Endothelial cell of umbilical vein (primary cell): ENCODE results near the gene ZFHX2. TPM values are rescaled to one million over a fixed set of nuclear protein-coding genes. Genes with fewer than 3 reads are reported as not detected.

Experiments used
- BruUV-seq: library from RNA; stranded (reverse); fragments of 400-500 nt; replicated peaks from 2 replicates; lab custom pipeline; 2021; lab: Mats Ljungman, UMichigan
- CTCF ChIA-PET: fragments of 300-600, 350-600 bp; sonication (Branson Sonifier 250); formaldehyde crosslinking; loops from one replicate; lab custom pipeline; 2021; ENCODE audit warnings: antibody characterized with exemption, inconsistent platforms; lab: Charles Lee
- POLR2A ChIA-PET: fragments of 300-600, 350-600 bp; sonication (Branson Sonifier 250); formaldehyde crosslinking; loops from one replicate; lab custom pipeline; 2021; ENCODE audit warnings: antibody characterized with exemption, inconsistent platforms; lab: Charles Lee
- DNase-seq: peaks from one replicate; pipeline ENCODE4 v3.0.0-alpha.2; 2011; ENCODE audit warnings: low read depth, low spot score
- FAIRE-seq: peaks from 2 replicates; lab custom pipeline; 2011; peaks lifted over from hg19 to GRCh38; lab: Jason Lieb, UNC
- H2AFZ ChIP-seq: 2 replicates; pipeline ENCODE4 v1.6.0; 2012; ENCODE audit warnings: low read depth, low read length, control low read depth, inconsistent platforms
- H3K27ac ChIP-seq: 2 replicates; pipeline ENCODE4 v1.5.1; 2011; ENCODE audit warnings: low read depth, mild to moderate bottlenecking, control low read depth, low read length, moderate library complexity; ENCODE audit not compliant: insufficient read depth
- H3K27me3 ChIP-seq, 2 experiments: 2 replicates each; pipeline versions ENCODE4 v1.6.0 to v1.6.1; 2011; ENCODE audit warnings: low read length in 2 of 2, mixed read lengths in 1 of 2; ENCODE audit not compliant: control insufficient read depth in 2 of 2, insufficient read depth in 2 of 2
- H3K36me3 ChIP-seq, 2 experiments: 2 replicates in 1 of 2; 3 replicates in 1 of 2; pipeline ENCODE4 v1.5.1; 2011; ENCODE audit warnings: low read length in 2 of 2, mild to moderate bottlenecking in 1 of 2, moderate library complexity in 1 of 2; ENCODE audit not compliant: control insufficient read depth in 2 of 2, insufficient read depth in 2 of 2; ENCODE audit errors: extremely low read depth in 1 of 2
- H3K4me1 ChIP-seq: 3 replicates; pipeline ENCODE4 v1.5.1; 2011; ENCODE audit warnings: mild to moderate bottlenecking, low read length; ENCODE audit not compliant: control insufficient read depth, insufficient read depth; ENCODE audit errors: extremely low read depth
- H3K4me2 ChIP-seq: 2 replicates; pipeline ENCODE4 v1.6.1; 2011; ENCODE audit warnings: low read length, control low read depth, mixed read lengths; ENCODE audit not compliant: insufficient read depth
- H3K4me3 ChIP-seq, 3 experiments: fragments of 200-600 bp in 1 of 3; sonication (generic), shearing (Covaris generic) in 1 of 3; replicated peaks in 1 of 3; 2 replicates each; pipeline ENCODE4 v1.5.1; 2011 to 2016; ENCODE audit warnings: control low read depth in 3 of 3, low read length in 3 of 3, mild to moderate bottlenecking in 2 of 3, inconsistent platforms in 1 of 3, low read depth in 1 of 3, moderate library complexity in 1 of 3; ENCODE audit not compliant: insufficient read depth in 1 of 3
- H3K79me2 ChIP-seq: 2 replicates; pipeline ENCODE4 v1.6.0; 2012; ENCODE audit warnings: low read length, inconsistent platforms; ENCODE audit not compliant: control insufficient read depth, insufficient read depth
- H3K9ac ChIP-seq: replicated peaks from 2 replicates; pipeline ENCODE3; 2011; ENCODE audit warnings: low read length, control low read depth; ENCODE audit not compliant: insufficient read depth; ENCODE audit errors: extremely low read depth
- H3K9me1 ChIP-seq: replicated peaks from 3 replicates; pipeline ENCODE4 v1.6.0; 2011; ENCODE audit warnings: mild to moderate bottlenecking, low read length; ENCODE audit not compliant: control insufficient read depth, insufficient read depth; ENCODE audit errors: extremely low read depth
- H3K9me3 ChIP-seq: replicated peaks from 2 replicates; pipeline ENCODE4 v1.5.1; 2012; ENCODE audit warnings: low read length, inconsistent platforms; ENCODE audit not compliant: control insufficient read depth, insufficient read depth
- H4K20me1 ChIP-seq: replicated peaks from 2 replicates; pipeline ENCODE3; 2011; ENCODE audit warnings: mild to moderate bottlenecking, low read length; ENCODE audit not compliant: control insufficient read depth, insufficient read depth; ENCODE audit errors: extremely low read depth
- EZH2 ChIP-seq: IDR thresholded peaks from 2 replicates; pipeline ENCODE4 v1.6.1; 2012; ENCODE audit warnings: borderline replicate concordance, low read depth, mild to moderate bottlenecking, moderate library complexity, low read length, inconsistent platforms; ENCODE audit not compliant: severe bottlenecking
- FOS ChIP-seq: IDR thresholded peaks from 2 replicates; pipeline ENCODE4 v1.6.1; 2011; ENCODE audit warnings: mild to moderate bottlenecking, low read length, moderate library complexity, borderline replicate concordance; ENCODE audit not compliant: insufficient read depth
- GATA2 ChIP-seq: IDR thresholded peaks from 2 replicates; pipeline ENCODE4 v1.7.0; 2011; ENCODE audit warnings: low read depth, mild to moderate bottlenecking, moderate library complexity, mixed read lengths, low read length; ENCODE audit not compliant: insufficient read length, insufficient read depth
- JUN ChIP-seq: IDR thresholded peaks from 2 replicates; pipeline ENCODE4 v1.6.1; 2011; ENCODE audit warnings: borderline replicate concordance, low read depth; ENCODE audit not compliant: insufficient read length, insufficient read depth
- MYC ChIP-seq: IDR thresholded peaks from one replicate; pipeline ENCODE4 v1.6.1; 2011; ENCODE audit warnings: mild to moderate bottlenecking, low read depth, low read length
- POLR2A ChIP-seq: IDR thresholded peaks from 2 replicates; pipeline ENCODE4 v1.6.1; 2012; ENCODE audit warnings: low read depth, mild to moderate bottlenecking, control low read depth, low read length
- POLR2AphosphoS5 ChIP-seq: IDR thresholded peaks from 2 replicates; pipeline ENCODE4 v1.6.1; 2012; ENCODE audit warnings: low read depth, mild to moderate bottlenecking, control low read depth, low read length, moderate library complexity; ENCODE audit not compliant: insufficient read depth
- dilution Hi-C: fragments of 300-500 bp; cut with MboI; formaldehyde crosslinking; loops from one replicate; pipeline ENCODE4 v1.15.0; 2019; ENCODE audit warnings: low sequenced_read_pairs; ENCODE audit not compliant: extremely low pct_ligation_motif_present
- intact Hi-C: fragments of 100-400 bp; cut with micrococcal nuclease; formaldehyde crosslinking; loops from one replicate; pipeline ENCODE4 v1.10.0; 2022
- polyA plus RNA-seq, 4 experiments: library from polyadenylated mRNA; depleted of rRNA in 3 of 4; stranded (reverse) in 3 of 4; unstranded in 1 of 4; fragments of >200 nt; gene quantifications; 2 replicates each; pipeline versions ENCODE4 v1.2.1 to v1.2.3, GENCODE V29; 2011 to 2012; ENCODE audit warnings: missing spikeins in 1 of 4
- total RNA-seq: library from RNA; stranded (reverse); gene quantifications from 2 replicates; pipeline ENCODE4 v1.2.3, GENCODE V29; 2021
- TF ChIP-seq, protein P1 (sequence below), 2 donors: IDR thresholded peaks; 1 replicate in 1 of 2; 2 replicates in 1 of 2; pipeline ENCODE4 v1.5.1; 2011; ENCODE audit warnings: low read length in 2 of 2, mild to moderate bottlenecking in 2 of 2, moderate library complexity in 2 of 2, control low read depth in 1 of 2, inconsistent platforms in 1 of 2, low read depth in 1 of 2; ENCODE audit not compliant: insufficient read depth in 1 of 2; ENCODE audit errors: extremely low read depth in 1 of 2
- TF ChIP-seq, protein P2 (sequence below): IDR thresholded peaks from 2 replicates; pipeline ENCODE4 v1.6.1; 2011; ENCODE audit not compliant: insufficient read depth, insufficient read length

Gene ZFHX2
- total and polyA plus RNA-seq, 2 donors (not counting 3 experiments of a cell fraction or from before 2014, with no cell fraction given), result 0.25 to 2.3 TPM

DNA sequence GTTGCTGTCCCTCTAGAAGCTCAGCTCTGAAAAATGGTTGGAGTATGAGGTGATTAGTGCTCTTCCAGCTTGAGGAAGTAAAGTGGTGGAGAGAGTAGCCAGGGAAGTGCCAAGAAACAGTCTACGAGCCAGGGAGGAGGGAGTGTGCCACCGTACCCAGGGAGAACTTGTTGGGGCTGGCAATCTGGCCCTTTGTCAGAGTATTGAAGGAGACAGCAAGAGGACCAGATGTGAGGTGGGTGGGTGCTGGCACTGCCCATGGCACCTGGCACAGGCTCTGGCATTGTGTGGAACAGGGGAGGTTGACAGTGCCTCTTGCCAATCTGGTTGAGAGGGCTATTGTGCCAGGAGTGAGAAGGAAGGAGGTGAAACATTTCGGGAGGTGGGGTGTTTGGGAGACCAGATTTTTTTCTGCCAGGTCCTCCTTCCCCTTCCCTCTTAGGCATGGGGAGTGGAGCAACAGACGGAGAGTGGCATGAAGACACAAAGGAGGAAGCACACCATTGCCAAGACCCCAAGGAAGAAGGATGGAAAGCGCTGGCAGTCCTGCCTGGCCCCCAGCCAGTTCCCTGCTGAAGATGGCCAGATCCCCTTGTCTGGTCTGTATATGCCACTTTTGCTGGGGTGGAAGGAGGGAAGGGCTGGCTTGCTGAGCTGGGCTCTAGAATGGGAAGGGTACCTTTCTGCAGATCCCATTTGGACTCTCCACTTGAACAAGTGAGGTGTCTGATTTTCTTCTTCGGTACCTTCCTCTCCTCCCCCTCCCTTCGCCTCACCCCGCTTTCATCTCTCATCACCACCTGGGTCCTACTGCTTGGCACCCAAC is 37.5 kb downstream of the ZFHX2 start:
- Histone ChIP-seq H3K9me1 (no peaks in the 10 kb centered on the region), H4K20me1 (no peaks in the 10 kb centered on the region), H3K9ac (no peak overlapping the region), H3K4me2 (no peak overlapping the region), H3K4me3 (no peak overlapping the region), H2AFZ (no peak overlapping the region), H3K27me3 (no peaks in the 10 kb centered on the region), H3K36me3 (no peaks in the 10 kb centered on the region), H3K79me2 (no peaks in the 10 kb centered on the region), H3K4me1 (no peaks in the 10 kb centered on the region), H3K9me3 (no peaks in the 10 kb centered on the region), H3K27ac (no peak overlapping the region)
- POLR2A ChIA-PET, result no interaction called here
- TF ChIP-seq EZH2 (no peak), GATA2 (no peak), POLR2AphosphoS5 (no peak), JUN (no peak), POLR2A (no peak), FOS (no peak), MYC (no peak)
- TF ChIP-seq, protein P1, sequence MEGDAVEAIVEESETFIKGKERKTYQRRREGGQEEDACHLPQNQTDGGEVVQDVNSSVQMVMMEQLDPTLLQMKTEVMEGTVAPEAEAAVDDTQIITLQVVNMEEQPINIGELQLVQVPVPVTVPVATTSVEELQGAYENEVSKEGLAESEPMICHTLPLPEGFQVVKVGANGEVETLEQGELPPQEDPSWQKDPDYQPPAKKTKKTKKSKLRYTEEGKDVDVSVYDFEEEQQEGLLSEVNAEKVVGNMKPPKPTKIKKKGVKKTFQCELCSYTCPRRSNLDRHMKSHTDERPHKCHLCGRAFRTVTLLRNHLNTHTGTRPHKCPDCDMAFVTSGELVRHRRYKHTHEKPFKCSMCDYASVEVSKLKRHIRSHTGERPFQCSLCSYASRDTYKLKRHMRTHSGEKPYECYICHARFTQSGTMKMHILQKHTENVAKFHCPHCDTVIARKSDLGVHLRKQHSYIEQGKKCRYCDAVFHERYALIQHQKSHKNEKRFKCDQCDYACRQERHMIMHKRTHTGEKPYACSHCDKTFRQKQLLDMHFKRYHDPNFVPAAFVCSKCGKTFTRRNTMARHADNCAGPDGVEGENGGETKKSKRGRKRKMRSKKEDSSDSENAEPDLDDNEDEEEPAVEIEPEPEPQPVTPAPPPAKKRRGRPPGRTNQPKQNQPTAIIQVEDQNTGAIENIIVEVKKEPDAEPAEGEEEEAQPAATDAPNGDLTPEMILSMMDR (IDR thresholded peaks at IDR 0.05; ENCODE audit: extremely low read depth in 1 of 2, insufficient read depth in 1 of 2, low read depth in 1 of 2, low read length in 2 of 2), result no peak
- TF ChIP-seq, protein P2, sequence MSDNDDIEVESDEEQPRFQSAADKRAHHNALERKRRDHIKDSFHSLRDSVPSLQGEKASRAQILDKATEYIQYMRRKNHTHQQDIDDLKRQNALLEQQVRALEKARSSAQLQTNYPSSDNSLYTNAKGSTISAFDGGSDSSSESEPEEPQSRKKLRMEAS, result no peak
- no peak for DNase-seq
- dilution Hi-C loops (no loop called here), intact Hi-C loops (no loop called here)
- FAIRE-seq, result no peak
- CTCF ChIA-PET, result no interaction called here
- no TSS peak for BruUV-seq
